GM21390 (cell line): ENCODE results near the gene DMBT1.

Experiments used
- ATAC-seq: cut with Tn5 transposase; IDR thresholded peaks from one replicate; pipeline ENCODE4 v1.9.1; 2021; ENCODE audit not compliant: unreplicated experiment

Gene DMBT1

DNA sequence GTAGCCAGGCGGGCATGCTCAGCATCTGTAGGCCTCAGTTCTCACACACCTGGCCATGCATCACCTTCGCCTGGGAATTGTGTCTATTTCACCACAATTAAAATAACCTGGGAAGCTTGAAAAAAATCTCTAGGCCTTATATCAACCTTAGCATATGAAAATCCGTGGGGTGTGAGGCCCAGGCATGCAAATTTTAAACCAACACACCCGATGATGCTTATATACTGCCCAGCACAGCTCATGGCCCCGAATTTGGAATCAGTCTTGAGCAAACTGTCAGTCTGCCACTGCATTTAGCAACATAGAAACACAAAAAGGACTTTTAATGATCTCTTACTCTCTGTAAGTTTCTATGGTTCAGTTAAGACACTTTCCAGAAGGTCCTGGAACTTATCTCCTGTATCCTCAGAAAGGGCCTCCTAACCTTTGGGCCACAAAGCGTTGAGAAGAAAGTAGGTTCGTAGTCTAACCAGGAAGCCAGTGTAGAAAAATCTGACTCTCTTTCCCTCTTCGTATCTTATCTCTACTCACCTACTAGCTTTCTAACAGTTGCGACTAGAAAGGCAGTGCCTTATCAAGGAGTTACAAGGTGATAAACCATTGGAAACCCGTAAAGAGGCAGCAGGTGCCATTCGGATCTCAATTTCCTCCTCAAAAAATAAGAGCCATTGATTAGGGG lies 12.0 kb upstream of the DMBT1 start:
- ATAC-seq: no peak

DNA sequence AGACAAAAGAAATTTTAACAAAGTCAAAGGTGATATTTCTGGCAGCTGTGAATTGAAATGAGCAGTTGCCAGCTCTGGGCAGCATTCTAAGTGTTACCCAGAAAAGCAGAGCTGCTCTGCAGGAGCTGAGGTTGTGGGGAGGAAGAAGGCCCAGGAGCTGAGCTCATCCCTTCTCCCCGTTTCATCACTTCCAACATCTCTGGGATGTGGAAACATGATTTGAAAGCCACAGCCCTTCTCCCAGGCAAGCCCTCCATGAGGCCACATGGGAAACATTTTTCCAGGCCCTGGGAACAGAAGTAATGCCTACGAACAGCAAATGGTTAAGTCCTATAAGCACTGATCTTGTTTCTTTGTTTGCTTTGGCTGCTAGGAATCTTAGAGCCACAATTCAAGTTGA lies 10.9 kb upstream of the DMBT1 start:
- no peak for ATAC-seq

DNA sequence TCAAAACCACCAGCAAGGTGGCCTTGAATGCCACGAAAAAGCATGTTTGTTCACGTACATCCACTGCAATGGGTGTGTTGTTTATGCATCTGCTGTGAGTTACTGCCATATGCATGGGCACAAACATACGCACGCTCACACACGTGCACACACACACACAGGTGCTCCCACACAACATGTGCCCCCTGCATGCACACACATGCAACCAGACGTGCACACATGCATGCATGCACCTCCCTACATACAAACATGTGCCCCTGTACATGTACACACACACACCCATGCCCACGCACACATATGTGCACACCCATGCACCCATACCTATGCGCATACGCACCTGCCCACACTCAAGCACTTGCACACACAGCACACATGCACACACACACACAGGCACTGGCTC lies 10.1 kb upstream of the DMBT1 start:
- ATAC-seq: no peak

DNA sequence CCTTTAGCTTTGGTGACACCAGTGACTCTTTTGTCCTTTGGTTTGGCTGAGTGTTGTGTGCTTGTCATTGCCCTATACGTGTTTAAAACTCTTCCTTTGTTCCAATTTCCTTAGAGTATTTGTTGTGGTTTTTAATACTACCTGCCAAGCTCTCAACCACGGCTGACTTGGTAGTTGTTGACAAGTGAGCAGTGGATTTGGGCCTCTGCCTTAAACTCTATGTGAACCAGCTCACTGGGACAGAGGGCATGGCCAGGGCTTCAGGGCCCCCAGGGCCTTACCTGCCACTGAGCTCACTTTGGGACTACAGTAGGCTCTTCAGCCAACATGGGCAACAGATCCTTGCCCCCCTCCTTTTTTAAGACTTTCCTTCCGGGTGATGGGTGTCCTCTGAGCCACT lies 9.6 kb upstream of the DMBT1 start:
- no peak for ATAC-seq

DNA sequence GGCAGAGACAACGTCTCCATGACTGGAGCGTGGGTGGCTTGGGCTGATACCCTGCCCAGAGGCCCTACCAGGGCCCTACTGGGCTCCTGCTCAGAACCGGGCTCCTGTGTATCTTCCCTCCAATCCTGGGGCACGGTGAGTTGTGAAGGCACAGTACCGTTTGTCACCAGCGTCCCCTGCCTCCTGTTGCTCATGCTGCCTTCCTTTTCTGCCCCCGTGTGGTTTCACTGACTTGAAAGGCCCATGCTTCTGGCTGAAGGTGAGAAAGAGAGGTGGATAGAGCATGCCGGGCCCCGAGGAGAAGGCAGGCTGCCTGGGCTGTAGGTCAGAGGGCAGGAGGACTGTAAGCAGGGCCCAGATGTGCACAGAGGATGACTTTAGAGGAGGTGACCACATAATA lies 9.1 kb upstream of the DMBT1 start:
- no peak for ATAC-seq

DNA sequence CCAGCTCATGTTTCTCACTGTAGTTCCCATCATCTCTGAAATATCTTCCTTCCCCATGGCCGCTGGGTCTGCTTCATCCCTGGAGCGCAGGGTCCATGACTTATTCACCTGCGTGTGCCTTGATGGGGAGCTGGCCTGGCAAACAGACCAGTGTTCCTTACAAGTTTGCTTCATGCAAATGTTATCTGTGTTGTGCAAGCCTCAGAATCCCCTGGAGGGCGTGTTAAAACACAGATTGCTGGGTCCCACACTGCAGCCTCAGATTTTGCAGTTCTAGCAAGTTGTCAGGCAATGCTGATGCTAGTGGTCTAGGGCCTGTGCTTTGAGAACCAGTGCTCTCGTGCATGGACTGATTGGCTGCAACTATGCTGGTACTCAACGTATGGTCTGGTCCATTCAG lies 7.2 kb upstream of the DMBT1 start:
- ATAC-seq: no peak

DNA sequence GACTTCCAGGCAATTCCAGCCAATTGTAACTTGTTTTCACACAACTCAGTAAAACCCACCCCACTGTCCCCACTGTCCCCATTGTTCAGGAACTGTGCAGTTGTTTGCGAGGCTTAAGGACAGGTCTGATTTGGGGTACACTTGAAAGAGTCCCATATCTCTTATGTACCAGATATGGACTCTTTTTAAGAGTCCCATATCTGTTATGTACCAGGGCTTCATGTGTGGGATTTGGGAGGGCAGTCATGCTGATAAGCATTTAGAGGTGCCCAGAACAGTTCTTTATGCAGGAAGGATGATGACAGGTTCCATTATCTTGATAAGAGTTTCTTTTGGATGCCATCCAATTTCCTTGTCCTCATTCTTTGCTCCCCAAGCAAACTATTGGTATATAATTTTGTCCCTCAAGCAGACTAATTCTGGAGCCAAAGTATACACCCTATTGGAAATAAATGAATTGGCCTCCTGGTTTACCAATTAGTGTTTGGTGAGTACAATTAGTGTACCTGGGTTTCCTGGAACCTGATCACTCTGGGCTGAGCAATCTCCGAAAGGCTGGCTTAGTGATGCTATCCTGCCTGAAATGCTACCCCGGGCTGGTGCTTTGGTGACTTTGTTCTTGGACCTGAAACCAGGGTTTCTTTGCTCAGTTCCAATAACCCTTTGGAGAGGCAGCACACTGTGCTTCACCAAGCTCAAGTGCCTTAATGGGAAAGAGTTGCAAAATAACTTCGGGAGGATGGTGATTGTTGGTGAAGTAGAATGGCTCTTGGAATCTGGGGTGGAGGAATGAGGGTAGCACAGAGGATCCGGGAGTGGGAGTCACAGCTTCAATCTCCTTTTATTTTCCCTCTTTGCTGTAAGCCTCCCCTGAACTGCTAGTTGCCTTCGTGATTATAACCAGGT lies 6.2 kb upstream of the DMBT1 start:
- ATAC-seq: no peak

DNA sequence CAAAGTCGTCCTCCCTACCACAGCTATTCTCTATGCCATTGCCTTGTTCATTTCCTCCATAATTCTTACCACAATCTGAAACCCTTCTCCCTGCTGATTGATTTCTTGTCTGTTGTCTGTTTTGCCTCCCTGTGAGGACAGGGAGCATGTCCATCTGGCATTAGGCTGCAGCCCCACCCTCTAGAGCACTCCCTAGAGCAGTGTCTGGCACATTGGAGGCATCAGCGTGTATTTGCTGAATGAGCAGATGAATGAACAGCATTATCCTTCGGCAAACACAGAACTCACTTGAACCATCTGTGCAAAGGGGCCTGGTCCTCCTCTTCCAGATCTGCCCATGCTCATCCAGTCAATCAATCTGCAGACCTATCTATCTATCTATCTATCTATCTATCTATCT lies 5.1 kb upstream of the DMBT1 start:
- ATAC-seq: no peak

DNA sequence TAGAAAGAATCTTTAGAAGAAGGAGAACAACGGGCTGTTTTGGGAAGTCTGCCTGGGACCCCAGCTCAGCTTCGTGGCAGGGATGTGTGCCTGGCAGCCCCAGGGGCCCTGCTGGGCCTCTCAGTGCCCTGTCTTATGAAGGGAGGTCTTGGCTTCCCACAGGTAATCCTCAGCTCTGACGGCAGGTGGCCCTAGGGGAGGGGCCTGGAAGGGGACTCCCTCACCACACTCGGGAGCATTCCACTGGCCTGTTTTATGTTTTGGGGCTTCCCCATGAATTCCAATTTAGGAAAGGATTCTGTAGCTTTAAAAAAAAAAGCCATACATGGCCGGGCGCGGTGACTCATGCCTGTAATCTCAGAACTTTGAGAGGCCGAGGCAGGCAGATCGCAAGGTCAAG lies 3.0 kb upstream of the DMBT1 start:
- ATAC-seq: no peak

DNA sequence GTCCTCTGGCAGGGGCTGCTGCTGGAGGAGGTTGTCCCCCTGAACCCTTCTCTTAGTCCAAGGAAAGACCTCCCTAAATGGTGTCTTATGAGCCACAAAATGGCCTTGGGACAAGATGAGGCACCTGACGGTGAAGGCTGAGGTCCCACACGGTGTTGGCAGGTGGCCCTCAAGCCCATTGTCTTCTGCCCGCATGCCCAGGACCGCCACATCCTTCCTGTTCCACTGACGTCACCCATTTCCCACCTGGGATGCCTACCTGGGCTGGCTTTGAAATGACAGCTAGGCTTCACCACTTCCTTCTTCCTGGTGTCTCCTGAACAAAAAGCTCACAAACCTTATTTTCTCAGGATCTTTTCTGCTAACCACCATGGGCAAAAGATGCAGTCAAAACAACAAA lies 2.1 kb upstream of the DMBT1 start:
- no peak for ATAC-seq

DNA sequence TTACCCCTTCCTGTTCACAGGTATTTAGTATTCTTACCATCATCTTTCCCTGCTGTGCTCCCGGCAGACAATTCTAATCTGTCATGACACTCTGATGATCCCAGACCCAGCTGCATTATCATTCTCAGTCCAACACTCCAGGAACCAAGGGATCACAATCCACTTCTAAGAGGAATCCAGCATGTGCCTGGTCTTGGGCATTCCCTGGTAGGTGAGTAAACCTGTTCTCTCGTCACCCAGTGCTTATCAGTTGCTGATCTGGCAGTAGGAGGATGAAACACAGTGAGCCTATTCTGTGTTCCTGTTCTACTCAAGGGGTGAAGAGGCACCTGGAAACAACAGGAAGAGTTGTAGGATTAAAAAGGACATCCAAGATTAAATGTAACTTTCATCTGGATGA lies 1.3 kb upstream of the DMBT1 start:
- ATAC-seq: no peak

DNA sequence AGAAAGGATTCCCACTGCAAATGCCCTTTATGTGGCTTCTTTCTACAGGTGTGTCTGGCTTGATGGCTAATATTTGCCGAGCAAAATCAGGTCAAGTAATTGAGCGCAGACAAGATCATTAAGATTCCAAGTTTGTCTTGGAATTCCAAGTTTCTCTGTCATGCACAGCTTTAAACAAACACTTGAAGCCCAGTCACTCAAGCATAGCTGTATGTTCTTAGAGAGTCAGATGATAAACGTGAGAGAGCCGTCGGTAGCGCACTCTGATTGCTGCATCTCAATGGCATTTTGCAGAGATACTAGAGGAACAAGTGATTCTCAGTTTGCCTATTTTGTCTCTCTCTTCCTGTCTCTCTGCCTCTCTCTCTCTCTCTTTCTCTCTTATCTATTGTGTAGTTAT lies 658 bp downstream of the DMBT1 start:
- no peak for ATAC-seq

DNA sequence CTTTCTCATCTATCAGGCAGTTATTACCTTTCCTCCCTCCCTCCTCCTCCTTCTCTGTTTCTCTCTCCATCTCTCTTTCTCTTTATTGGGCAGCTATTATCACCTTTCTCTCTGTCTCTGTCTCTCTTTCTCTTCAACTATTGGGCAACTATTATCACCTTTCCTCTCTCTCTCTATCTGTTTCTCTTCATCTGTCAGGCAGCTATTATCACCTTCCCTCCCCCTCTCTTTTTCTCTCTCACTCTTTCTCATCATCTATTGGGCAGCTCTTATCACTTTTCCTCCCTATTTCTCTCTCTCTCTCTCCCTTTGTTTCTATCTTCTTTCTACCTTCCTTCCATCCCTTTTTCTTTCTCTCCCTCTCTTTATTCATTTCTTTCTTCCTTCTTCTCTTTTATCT lies 1.2 kb downstream of the DMBT1 start:
- no peak for ATAC-seq

DNA sequence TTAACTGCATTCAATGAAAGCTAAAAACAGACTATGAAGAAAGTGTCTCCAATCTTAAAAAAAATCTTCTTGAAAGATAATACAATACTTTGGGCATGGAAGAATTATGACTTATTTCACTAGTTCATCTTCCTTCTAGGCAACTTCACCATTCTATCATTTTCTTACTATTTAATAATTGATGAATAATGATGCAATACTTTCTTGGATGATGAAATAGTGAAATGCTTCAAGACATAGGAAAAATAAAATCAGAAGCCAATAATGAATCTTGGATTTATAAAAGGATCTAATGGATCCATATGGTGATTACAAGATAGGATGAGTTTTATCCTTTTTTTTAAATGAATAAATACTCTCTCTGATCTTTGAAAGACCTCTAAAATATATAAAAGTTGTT lies 4.4 kb downstream of the DMBT1 start:
- no peak for ATAC-seq

DNA sequence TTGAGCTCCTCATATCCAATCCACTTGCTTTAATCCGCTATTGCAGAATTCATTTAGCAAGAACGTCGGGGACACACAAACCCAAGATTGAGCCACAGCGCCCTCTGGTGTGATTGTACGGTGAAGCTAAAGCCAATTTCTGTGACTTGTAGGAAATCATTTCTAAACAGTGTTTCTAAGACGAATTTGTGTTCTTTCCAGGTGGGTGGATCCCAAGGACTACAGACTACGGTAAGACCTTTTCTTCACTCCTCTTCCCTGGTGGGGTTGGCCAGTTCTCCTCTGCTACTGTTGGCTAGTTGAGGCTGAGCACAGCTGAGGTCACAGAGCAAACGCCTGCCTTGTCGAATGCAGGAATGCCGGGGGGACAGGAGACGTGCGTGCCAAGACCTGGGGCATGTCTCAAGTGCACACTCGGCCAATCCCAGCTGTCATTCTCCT lies 5.2 kb downstream of the DMBT1 start:
- ATAC-seq: no peak

DNA sequence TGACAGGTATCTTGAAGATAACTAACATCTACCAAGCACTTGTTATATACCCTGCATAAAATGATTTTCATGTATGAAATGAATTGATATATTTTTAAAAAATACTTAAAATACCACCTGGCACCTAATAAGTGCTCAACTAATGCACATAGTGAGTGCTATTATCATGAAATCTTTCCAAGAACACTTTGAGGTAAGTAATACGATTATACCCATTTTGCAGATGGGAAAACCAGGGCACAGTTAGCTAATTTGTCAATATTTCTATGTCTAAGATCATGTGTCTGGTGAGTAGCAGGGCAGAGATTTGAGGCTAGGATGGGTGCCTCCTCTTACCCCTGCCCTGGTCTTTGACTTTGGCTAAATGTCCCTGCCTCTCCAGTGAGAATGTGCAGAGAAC lies 6.1 kb downstream of the DMBT1 start:
- no peak for ATAC-seq

DNA sequence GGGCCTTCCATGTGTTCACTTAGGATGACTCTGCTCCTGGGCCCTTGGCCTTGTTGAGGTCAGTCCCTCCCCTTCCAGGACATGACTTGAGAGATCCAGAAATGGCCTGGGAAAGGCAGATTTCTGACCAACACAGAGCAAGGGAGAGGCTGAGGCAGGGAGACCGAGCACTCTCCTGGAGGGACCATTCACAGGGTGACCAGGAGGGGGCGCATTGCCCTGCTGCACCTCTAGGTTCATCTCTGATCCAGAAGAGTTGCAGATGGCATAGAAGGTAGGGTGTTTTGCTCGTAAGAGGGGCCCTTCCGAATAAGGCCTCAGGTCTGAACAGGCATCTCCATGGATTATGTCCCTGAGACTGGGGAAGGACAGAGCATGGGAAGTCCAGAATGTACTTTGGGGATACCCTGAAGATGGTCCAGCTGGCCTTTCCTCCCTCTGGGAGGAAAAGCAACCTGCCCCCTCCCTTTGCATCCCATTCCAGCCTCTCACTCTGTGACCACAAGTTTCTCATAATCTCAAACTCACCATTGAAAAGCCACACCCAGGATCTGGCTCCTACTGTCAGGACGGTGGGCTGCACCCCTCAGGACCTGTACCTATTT lies 6.6 kb downstream of the DMBT1 start:
- ATAC-seq: no peak

DNA sequence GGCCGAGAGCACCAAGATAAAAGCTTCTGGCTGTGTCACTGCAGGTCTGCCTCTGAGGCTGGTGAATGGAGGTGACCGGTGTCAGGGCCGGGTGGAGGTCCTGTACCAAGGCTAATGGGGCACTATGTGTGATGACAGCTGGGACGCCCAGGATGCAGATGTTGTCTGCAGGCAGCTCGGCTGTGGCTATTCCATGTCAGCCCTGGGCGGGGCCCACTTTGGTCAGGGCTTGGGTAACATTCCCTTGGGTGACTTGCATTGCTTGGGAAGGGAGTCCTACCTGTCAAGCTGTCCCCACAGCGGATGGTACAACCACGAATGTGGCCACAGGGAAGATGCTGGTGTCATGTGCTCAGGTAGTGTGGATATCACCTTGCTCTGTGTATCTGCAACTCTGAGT lies 8.0 kb downstream of the DMBT1 start:
- no peak for ATAC-seq

DNA sequence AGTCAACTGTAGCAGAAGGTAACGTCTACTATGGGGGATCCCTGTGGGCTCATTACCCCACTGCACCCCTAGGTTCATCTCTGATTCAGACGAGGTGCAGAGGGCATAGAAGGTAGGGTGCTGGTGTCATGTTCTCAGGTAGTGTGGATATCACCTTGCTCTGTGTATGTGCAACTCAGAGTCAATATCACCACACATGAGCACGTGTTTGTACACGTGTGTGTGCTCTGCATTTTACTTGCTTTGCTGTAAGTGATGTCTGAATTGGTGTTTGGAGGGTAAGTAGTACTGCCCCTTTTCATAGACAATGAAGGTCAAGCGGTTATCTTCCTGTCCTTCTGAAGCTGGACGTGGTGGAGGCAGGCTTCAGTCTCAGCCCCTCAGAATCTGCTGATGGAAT lies 10.4 kb downstream of the DMBT1 start:
- ATAC-seq: no peak

DNA sequence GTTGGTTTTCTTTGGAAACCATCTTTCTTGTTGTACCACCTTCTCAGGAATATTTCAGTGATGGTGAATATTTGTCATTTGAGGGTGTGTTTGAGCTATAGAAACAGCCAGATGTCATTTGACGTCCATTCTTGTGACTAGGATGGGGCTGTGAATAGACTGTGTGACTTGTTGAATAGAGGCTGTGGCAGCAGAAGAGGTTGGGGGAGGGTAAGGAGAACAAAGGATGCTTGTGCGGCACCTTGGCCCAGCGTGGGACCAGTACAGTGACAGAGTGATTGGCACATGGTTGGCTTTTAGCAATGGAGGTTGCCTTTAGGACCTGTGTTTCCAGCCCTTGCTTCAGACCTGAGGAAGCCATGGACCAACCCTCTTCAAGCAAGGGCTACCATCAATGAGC lies 11.3 kb downstream of the DMBT1 start:
- no peak for ATAC-seq

DNA sequence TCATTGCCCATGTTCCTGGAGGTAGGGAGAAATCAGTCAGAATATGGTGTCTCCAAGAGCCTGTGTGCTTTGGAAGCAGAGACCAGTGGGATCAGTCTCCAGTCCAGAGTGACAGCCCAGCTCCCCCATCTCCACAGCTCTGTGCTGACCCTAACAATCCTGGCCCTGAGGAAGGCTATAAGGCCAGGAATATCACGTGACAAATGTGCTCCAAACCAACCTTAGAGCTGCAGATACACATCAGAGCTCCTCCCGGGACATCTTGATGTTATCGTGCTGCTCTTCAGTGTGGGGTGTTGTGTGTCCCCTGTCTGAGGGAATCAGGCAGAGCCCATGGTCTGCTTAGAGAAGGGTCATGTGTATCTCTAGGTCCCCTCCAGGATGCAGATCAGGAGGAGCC lies 15.2 kb downstream of the DMBT1 start:
- ATAC-seq: no peak

DNA sequence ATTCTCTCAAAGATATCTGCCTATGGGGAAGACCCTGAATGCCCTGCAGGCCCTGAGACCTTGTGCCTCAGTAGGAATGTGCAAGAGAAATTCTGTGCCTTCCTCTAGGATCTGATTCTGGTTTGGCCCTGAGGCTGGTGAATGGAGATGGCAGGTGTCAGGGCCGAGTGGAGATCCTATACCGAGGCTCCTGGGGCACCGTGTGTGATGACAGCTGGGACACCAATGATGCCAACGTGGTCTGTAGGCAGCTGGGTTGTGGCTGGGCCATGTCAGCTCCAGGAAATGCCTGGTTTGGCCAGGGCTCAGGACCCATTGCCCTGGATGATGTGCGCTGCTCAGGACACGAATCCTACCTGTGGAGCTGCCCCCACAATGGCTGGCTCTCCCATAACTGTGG lies 15.7 kb downstream of the DMBT1 start:
- no peak for ATAC-seq
